ENCODE measurements around the gene DYNC1H1.
A peak's percentile ranks its signal among the peaks of the same experiment; 100 is the strongest.
"Not testable (repeated sequence)": the region's sequence is repeated elsewhere in the genome, so short reads cannot be mapped to it uniquely, and the experiment has no call there.

Gene DYNC1H1

GRCh38 chr14:102057480-102058114 lies 93.2 kb downstream of the DYNC1H1 start:
- DNase-seq (ENCODE audit: insufficient read length, low spot score) (no peak), FAIRE-seq (no peak)

GRCh38 chr14:102058146-102058545 lies 93.8 kb downstream of the DYNC1H1 start:
- DNase-seq (ENCODE audit: insufficient read length, low spot score) (no peak), FAIRE-seq (no peak)

DNA sequence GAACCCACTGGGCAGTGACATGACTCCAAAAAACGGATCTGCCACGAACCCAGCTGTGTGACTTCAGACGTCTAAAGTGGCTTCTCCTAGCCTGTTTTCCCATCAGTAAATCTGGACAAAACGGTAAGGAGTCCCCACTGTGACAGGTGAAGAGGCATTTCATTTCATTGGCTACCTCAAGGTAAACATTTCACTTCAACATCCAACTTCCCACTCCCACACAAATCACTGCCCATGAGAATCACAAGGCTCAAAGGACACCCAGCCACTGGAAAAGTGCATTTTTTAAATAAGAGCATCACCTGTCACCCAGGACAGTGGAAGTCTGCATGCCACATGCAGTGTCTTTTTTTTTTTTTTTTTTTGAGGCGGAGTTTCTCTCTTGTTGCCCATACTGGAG lies 94.6 kb downstream of the DYNC1H1 start:
- FAIRE-seq (no peak), DNase-seq (ENCODE audit: insufficient read length, low spot score) (no peak)

DNA sequence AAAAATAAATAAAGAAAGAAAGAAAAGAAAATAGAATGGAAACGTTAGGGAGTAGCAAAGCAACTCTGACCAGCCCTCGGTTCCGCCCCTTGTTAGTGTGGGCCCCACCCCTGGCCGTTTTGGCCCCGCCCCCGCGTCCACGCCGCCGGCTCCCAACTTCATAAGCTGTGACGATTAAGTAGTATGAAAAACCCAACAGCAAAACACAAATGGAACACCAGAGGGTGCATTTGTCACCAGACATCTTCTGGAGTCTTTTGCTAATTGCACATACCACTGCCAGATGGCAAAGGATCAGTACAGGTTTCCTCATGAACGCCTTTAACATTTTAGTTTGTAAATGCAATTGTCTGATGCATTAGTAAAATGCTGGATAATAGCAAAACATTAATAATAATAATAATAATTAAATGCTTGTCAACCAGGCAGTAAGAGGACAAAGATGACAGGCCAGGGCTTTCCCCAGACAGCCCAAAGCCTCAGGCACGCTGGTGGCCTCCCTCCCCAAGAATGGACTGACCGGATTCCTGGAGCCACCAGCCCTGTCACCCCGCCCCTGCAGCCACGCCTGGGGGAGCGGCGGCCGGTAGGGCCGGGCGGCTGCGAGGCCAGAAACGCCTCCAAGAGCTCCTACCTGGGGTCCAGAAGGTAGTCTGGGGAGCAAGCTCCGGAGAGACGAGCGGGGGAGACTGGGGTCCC lies 98.9 kb downstream of the DYNC1H1 start:
- DNase-seq (ENCODE audit: insufficient read length, low spot score) (peak; percentile 85), FAIRE-seq (no peak)

- FAIRE-seq (no peak), DNase-seq (ENCODE audit: insufficient read length, low spot score) (no peak)
Measured at GRCh38 chr14:102063808-102064429, 99.5 kb downstream of the DYNC1H1 start.

DNA sequence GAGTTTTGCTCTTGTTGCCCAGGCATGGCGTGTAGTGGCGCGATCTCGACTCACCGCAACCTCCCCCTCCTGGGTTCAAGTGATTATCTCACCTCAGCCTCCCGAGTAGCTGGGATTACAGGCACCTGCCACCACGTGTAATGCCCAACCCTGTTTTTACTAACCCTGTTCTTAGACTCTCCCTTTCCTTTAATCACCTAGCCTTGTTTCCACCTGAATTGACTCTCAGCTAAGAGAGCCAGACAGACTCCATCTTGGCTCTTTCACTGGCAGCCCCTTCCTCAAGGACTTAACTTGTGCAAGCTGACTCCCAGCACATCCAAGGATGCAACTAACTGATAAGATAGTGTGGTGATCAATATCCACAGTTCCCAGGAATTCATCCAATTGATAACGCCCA lies 100.2 kb downstream of the DYNC1H1 start:
- DNase-seq (ENCODE audit: insufficient read length, low spot score); FAIRE-seq: not testable (repeated sequence)

GRCh38 chr14:102066041-102066451 lies 101.7 kb downstream of the DYNC1H1 start:
- FAIRE-seq (no peak), DNase-seq (ENCODE audit: insufficient read length, low spot score) (no peak)

GRCh38 chr14:102071283-102071998 lies 107.1 kb downstream of the DYNC1H1 start:
- FAIRE-seq: peak; percentile 13
- no peak for DNase-seq (ENCODE audit: insufficient read length, low spot score)

DNA sequence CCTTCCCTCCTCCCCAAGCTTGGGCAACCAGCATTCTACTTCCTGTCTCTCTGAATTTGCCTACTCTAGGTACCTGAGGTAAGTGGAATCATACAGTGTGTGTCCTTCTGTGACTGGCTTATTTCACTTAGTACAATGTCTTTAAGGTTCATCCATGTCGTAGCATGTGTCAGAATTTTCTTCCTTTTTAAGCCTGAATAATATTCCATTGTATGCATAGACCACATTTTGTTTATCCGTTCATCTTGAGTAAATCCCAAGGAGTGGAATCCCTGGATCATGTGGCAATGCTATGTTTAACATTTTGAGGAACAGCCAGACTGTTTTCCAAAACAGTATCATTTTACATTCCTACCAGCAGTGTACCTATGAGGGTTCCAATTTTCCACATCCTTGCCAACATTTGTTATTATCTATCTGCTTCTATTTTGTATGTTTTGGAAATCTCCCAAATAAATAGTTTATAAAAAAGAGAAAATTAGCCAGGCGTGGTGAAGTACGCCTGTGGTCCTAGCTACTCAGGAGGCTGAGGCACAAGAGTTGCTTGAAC lies 110.1 kb downstream of the DYNC1H1 start:
- no peak for DNase-seq (ENCODE audit: insufficient read length, low spot score)

GRCh38 chr14:102075155-102075554 lies 110.8 kb downstream of the DYNC1H1 start:
- DNase-seq (ENCODE audit: insufficient read length, low spot score): no peak
- no peak for FAIRE-seq

More for the DNA sequence above, 110.1 kb downstream of the DYNC1H1 start:
- FAIRE-seq: no peak

- FAIRE-seq (no peak), DNase-seq (ENCODE audit: insufficient read length, low spot score) (no peak)
Measured at GRCh38 chr14:102077382-102077709, 113.0 kb downstream of the DYNC1H1 start.

DNA sequence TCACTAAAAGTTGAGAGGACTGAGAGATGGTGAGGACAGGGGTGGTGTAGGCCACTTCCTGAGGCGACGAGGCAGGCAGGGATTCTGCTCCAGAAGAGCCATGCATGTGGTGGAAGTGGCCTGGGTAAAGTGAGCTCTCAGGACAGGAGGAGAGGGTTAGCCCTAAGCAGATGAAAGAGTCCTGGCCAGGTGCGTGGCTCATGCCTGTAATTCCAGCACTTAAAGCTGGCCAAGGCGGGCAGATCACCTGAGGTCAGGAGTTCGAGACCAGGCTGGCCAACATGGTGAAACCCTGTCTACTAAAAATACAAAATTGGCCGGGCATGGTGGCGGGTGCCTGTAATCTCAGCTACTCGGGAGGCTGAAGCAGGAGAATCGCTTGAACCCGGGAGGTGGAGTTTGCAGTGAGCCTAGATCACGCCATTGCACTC lies 114.0 kb downstream of the DYNC1H1 start:
- DNase-seq (ENCODE audit: insufficient read length, low spot score); FAIRE-seq: not testable (repeated sequence)

DNA sequence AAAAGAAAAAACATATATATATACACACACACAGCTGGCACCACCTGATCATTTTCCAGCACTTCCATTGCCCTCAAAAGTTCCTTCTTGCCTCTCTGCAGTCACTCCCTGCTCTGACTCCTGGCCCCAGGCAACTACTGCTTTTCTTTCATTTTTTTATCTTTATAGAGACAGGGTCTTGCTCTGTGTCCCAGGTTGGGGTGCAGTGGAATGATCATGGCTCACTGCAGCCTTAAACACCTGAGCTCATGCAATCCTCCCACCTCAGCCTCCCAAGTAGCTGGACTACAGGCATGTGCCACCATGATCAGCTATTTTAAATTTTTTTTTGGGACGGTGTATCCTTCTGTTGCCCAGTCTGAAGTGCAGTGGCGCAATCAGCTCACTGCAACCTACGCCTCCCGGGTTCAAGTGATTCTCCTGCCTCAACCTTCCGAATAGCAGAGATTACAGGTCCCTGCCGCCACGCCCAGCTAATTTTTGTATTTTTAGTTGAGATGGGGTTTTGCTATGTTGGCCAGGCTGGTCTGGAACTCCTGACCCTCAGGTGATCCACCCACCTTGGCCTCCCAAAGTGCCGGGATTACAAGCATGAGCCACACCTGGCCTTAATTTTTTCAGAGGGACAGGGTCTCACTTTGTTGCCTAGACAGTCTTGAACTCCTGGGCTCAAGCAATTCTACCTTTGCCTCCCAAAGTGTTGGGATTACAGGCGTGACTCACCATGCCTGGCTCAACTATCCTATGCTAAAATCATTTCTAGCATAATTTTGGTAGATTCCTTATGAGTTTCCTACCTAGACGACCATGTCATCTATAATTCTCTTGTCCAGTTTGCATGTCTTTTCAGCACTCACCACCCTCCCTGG lies 114.7 kb downstream of the DYNC1H1 start:
- FAIRE-seq (no peak), DNase-seq (ENCODE audit: insufficient read length, low spot score) (no peak)

DNA sequence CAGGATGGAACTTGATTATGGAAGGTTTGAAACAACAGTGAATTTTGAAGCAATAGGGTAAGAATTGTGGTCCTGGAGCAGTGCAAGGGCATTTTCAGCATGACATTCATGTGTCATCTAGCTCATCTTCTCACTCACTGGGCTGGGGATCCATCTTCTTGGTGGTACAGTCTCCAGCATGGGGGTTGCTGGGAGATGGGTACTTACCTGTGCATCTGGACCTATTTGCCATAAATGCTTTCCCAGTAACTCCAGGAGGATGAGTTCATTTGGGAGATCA lies 115.3 kb downstream of the DYNC1H1 start:
- DNase-seq (ENCODE audit: insufficient read length, low spot score) (no peak), FAIRE-seq (no peak)

GRCh38 chr14:102080183-102081080 lies 116.1 kb downstream of the DYNC1H1 start:
- FAIRE-seq (no peak), DNase-seq (ENCODE audit: insufficient read length, low spot score) (no peak)

DNA sequence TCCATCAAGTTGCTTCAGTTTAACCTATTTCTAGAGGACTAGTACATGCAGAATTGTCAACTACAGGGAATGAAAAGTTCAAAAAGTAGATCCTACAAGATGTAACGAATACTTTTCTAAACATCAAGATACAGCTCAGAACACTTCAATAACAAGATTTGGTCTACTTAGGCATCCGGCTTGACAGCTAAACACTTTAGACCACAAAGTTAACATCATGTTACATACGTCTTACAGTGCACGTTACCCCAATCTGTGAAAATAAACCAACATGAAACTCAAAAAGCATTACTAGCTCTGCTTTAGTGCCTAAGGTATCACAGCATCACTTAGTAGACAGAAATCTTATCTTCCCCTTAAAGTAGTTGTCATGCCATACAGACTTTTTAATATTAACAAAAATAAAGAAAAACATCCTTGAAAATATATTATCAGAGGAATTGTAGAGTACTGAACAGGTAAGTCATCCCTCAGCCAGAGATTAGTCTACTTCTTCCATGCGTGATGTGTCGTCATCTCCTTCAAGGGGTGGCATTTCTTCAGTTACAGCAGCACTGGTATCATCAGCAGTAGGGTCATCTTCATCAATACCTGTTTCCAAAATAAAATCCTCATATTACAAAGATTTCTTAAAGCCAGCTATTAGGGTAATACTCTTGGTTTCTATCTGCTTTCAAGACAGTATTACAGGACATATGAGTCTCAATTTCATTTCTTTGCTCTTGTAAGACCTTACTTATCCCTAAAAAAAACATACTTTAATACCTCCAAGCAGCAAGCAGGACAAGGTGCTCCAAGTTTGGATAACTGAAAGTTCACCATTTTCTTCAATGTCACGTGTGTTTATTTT lies 117.1 kb downstream of the DYNC1H1 start:
- FAIRE-seq (no peak), DNase-seq (ENCODE audit: insufficient read length, low spot score) (no peak)

- FAIRE-seq; DNase-seq (ENCODE audit: insufficient read length, low spot score): not testable (repeated sequence)
Measured at GRCh38 chr14:102084522-102084921, 120.1 kb downstream of the DYNC1H1 start.

GRCh38 chr14:102084931-102085330 lies 120.6 kb downstream of the DYNC1H1 start:
- FAIRE-seq (no peak), DNase-seq (ENCODE audit: insufficient read length, low spot score) (no peak)
